HFF-Myc (cell line): ENCODE data around the gene ELOVL3.
A peak's percentile ranks its signal among the peaks of the same experiment; 100 is the strongest.
"Not testable (repeated sequence)": the region's sequence is repeated elsewhere in the genome, so short reads cannot be mapped to it uniquely, and the experiment has no call there.

Source experiments
- DNase-seq: peaks from one replicate; pipeline ENCODE4 v3.0.0-alpha.2; 2011; ENCODE audit warnings: low read depth; ENCODE audit errors: extremely low read depth
- H3K4me3 ChIP-seq: replicated peaks from 2 replicates; pipeline ENCODE4 v1.5.1; 2011; ENCODE audit warnings: low read depth, mild to moderate bottlenecking, control low read depth, low read length
- CTCF ChIP-seq: IDR thresholded peaks from 2 replicates; pipeline ENCODE4 v1.5.1; 2012; ENCODE audit warnings: mild to moderate bottlenecking, low read depth, low read length, control low read depth; ENCODE audit errors: missing control alignments

The ELOVL3 gene, protein sequence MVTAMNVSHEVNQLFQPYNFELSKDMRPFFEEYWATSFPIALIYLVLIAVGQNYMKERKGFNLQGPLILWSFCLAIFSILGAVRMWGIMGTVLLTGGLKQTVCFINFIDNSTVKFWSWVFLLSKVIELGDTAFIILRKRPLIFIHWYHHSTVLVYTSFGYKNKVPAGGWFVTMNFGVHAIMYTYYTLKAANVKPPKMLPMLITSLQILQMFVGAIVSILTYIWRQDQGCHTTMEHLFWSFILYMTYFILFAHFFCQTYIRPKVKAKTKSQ

GRCh38 chr10:102225646-102226541 is at the start of gene ELOVL3:
ELOVL3 (plus strand) TSS chr10:102226299; CDS start chr10:102226549, 250 bp downstream.
- DNase-seq = peak; percentile 73
- no peak within 1 kb of the TSS for H3K4me3 ChIP-seq
- no peak for TF ChIP-seq CTCF

DNA sequence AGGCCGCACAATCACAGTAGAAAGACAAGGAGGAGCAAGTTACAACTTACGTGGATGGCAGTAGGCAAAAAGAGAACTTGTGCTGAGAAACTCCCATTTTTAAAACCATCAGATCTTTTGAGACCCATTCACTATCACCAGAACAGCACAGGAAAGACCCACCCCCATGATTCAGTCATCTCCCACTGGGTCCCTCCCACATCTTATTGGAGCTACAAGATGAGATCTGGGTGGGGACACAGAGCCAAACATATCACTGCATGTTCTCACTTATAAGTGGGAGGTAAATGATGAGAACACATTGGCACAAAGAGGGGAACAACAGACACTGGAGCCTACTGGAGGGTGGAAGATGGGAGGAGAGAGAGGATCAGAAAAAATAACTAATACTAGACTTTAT is 41.5 kb upstream of the ELOVL3 start:
- H3K4me3 ChIP-seq = no peak overlapping the region
- no peak for TF ChIP-seq CTCF

DNA sequence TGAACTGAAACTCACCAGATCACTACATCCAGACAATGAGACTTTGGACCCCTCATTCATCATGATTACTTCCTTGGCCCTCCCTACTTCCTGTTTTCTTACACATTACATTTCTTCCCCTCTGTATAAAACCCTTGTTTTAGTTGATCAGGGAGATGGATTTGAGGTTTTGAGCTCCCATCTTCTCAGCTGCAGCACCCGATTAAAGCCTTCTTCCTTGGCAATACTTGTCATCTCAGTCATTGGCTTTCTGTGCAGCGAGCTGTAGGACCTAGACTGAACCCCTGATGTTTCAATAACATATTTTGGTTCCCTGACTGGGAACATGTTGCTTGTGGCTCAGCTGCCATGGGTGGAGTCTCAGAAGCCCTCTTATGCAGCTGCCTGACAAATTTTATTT is 40.8 kb upstream of the ELOVL3 start:
- TF ChIP-seq CTCF = no peak
- no peak overlapping the region for H3K4me3 ChIP-seq
- no peak for DNase-seq

More for the DNA sequence above, 41.5 kb upstream of the ELOVL3 start:
- no peak for DNase-seq

DNA sequence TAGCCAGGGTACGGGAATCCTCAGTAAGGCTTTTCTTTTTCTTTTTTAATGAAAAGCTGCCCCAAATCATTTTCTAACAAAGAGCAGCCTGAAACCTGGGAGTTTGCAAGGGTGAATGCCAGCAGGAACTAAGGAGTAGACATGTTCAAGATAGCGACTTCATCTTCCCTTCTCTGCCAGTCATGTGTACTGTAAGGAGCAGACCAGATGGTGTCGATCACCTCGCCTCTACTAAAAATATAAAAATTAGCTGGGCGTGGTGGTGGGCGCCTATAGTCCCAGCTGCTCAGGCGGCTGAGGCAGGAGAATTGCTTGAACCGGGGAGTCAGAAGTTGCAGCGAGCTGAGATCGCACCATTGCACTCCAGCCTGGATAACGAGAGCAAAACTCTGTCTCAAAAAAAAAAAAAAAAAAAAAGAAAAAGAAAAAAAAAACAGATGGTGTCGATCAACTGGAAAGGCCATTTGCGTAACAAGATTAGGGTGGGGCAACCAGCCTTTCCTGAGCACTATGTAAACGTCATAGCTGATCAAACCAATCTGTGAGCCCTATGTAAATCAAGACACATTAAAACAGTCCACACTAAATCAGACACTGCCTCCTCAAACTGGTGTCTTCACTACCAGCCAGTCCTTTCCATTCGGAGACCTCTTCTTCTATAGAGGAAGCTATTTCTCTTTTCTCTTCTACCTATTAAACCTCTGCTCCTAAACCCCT is 40.1 kb upstream of the ELOVL3 start:
- no peak for DNase-seq
- no peak for TF ChIP-seq CTCF
- H3K4me3 ChIP-seq = no peak overlapping the region

DNA sequence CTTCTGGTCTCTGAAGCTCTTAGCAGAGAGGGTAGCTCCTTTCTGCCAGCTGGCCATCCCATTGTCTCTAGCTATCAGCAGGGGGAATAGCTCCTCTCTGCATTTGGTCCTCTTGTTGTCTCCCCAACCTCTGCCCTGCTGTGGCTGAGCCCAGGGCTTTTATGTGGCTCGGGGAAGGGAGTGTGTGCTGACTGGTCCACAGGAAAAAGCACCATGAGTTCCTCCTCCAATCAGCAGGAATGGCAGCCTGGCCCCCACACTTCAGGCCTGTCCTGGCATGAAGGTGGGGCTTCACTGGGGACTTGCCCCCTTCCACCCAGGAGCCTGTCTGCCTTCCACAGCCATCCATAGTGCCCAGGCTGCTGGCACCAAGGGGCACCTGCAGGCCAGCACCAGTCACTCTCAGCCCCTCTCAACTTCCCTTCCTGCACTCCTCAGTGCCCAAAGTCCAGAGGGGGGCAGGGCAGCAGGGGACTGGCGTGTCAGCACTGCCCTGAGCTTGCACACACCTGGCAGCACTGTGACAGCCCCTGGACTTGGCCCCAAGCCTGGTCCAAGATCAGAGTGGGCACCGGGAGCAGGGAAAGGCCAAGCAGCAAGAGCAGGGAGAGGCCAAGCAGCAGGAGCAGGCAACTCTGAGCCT is 37.7 kb upstream of the ELOVL3 start:
- TF ChIP-seq CTCF = no peak
- H3K4me3 ChIP-seq = no peak overlapping the region
- DNase-seq = no peak

DNA sequence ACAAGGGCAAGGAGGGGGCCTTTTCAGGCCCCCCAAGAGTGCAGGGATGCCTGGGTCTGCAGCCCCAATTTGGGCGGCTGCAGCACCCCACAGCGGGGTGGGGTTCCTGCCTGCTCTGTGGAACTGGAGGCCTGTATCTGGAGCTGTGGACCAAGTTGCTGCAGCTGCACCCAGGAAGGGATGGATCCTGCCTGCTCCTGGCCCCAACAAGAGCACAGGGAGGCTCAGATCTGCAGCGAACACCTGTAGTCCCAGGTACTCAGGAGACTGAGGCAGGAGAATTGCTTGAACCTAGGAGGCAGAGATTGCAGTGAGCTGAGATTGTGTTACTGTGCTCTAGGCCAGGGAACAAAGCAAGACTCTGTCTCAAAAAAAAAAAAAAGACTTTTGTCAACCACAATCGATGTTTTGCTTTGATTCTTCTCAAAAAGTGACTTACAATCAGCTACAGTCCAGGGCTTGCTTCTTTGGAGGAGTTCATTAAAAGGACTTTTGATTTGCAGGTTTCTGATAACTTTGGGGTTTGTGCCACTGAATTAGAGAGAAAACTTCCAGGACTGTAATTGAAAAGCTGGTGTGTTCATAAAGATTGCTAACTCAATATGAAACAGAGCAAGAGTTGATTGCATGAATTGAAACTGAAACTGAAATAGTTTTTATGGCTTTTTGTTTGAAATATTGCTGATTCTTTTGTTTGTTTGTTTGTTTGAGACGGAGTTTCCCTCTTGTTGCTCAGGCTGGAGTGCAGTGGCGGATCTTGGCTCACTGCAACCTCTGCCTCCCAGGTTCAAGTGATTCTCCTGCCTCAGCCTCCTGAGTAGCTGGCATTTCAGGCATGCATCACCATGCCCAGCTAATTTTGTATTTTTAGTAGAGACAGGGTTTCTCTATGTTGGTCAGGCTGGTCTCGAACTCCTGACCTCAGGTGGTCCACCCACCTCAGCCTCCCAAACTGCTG is 36.9 kb upstream of the ELOVL3 start:
- not testable (repeated sequence) for H3K4me3 ChIP-seq, DNase-seq
